Endothelial cell of umbilical vein (primary cell): Measurements from ENCODE around the gene CCNE1. TPM values are rescaled to one million over a fixed set of nuclear protein-coding genes. Genes with fewer than 3 reads are reported as not detected.

Experiments
- BruUV-seq: library from RNA; stranded (reverse); fragments of 400-500 nt; replicated peaks from 2 replicates; lab custom pipeline; 2021; lab: Mats Ljungman, UMichigan
- CTCF ChIA-PET: fragments of 300-600, 350-600 bp; sonication (Branson Sonifier 250); formaldehyde crosslinking; loops from one replicate; lab custom pipeline; 2021; ENCODE audit warnings: antibody characterized with exemption, inconsistent platforms; lab: Charles Lee
- POLR2A ChIA-PET: fragments of 300-600, 350-600 bp; sonication (Branson Sonifier 250); formaldehyde crosslinking; loops from one replicate; lab custom pipeline; 2021; ENCODE audit warnings: antibody characterized with exemption, inconsistent platforms; lab: Charles Lee
- DNase-seq: peaks from one replicate; pipeline ENCODE4 v3.0.0-alpha.2; 2011; ENCODE audit warnings: low read depth, low spot score
- FAIRE-seq: peaks from 2 replicates; lab custom pipeline; 2011; peaks lifted over from hg19 to GRCh38; lab: Jason Lieb, UNC
- H2AFZ ChIP-seq: 2 replicates; pipeline ENCODE4 v1.6.0; 2012; ENCODE audit warnings: low read depth, low read length, control low read depth, inconsistent platforms
- H3K27ac ChIP-seq: 2 replicates; pipeline ENCODE4 v1.5.1; 2011; ENCODE audit warnings: low read depth, mild to moderate bottlenecking, control low read depth, low read length, moderate library complexity; ENCODE audit not compliant: insufficient read depth
- H3K27me3 ChIP-seq, 2 experiments: 2 replicates each; pipeline versions ENCODE4 v1.6.0 to v1.6.1; 2011; ENCODE audit warnings: low read length in 2 of 2, mixed read lengths in 1 of 2; ENCODE audit not compliant: control insufficient read depth in 2 of 2, insufficient read depth in 2 of 2
- H3K36me3 ChIP-seq, 2 experiments: 2 replicates in 1 of 2; 3 replicates in 1 of 2; pipeline ENCODE4 v1.5.1; 2011; ENCODE audit warnings: low read length in 2 of 2, mild to moderate bottlenecking in 1 of 2, moderate library complexity in 1 of 2; ENCODE audit not compliant: control insufficient read depth in 2 of 2, insufficient read depth in 2 of 2; ENCODE audit errors: extremely low read depth in 1 of 2
- H3K4me1 ChIP-seq: 3 replicates; pipeline ENCODE4 v1.5.1; 2011; ENCODE audit warnings: mild to moderate bottlenecking, low read length; ENCODE audit not compliant: control insufficient read depth, insufficient read depth; ENCODE audit errors: extremely low read depth
- H3K4me2 ChIP-seq: 2 replicates; pipeline ENCODE4 v1.6.1; 2011; ENCODE audit warnings: low read length, control low read depth, mixed read lengths; ENCODE audit not compliant: insufficient read depth
- H3K4me3 ChIP-seq, 3 experiments: fragments of 200-600 bp in 1 of 3; sonication (generic), shearing (Covaris generic) in 1 of 3; replicated peaks in 1 of 3; 2 replicates each; pipeline ENCODE4 v1.5.1; 2011 to 2016; ENCODE audit warnings: control low read depth in 3 of 3, low read length in 3 of 3, mild to moderate bottlenecking in 2 of 3, inconsistent platforms in 1 of 3, low read depth in 1 of 3, moderate library complexity in 1 of 3; ENCODE audit not compliant: insufficient read depth in 1 of 3
- H3K79me2 ChIP-seq: 2 replicates; pipeline ENCODE4 v1.6.0; 2012; ENCODE audit warnings: low read length, inconsistent platforms; ENCODE audit not compliant: control insufficient read depth, insufficient read depth
- H3K9ac ChIP-seq: replicated peaks from 2 replicates; pipeline ENCODE3; 2011; ENCODE audit warnings: low read length, control low read depth; ENCODE audit not compliant: insufficient read depth; ENCODE audit errors: extremely low read depth
- H3K9me1 ChIP-seq: replicated peaks from 3 replicates; pipeline ENCODE4 v1.6.0; 2011; ENCODE audit warnings: mild to moderate bottlenecking, low read length; ENCODE audit not compliant: control insufficient read depth, insufficient read depth; ENCODE audit errors: extremely low read depth
- H3K9me3 ChIP-seq: replicated peaks from 2 replicates; pipeline ENCODE4 v1.5.1; 2012; ENCODE audit warnings: low read length, inconsistent platforms; ENCODE audit not compliant: control insufficient read depth, insufficient read depth
- H4K20me1 ChIP-seq: replicated peaks from 2 replicates; pipeline ENCODE3; 2011; ENCODE audit warnings: mild to moderate bottlenecking, low read length; ENCODE audit not compliant: control insufficient read depth, insufficient read depth; ENCODE audit errors: extremely low read depth
- CTCF ChIP-seq, 2 donors: IDR thresholded peaks; 1 replicate in 1 of 2; 2 replicates in 1 of 2; pipeline ENCODE4 v1.5.1; 2011; ENCODE audit warnings: low read length in 2 of 2, mild to moderate bottlenecking in 2 of 2, moderate library complexity in 2 of 2, control low read depth in 1 of 2, inconsistent platforms in 1 of 2, low read depth in 1 of 2; ENCODE audit not compliant: insufficient read depth in 1 of 2; ENCODE audit errors: extremely low read depth in 1 of 2
- EZH2 ChIP-seq: IDR thresholded peaks from 2 replicates; pipeline ENCODE4 v1.6.1; 2012; ENCODE audit warnings: borderline replicate concordance, low read depth, mild to moderate bottlenecking, moderate library complexity, low read length, inconsistent platforms; ENCODE audit not compliant: severe bottlenecking
- FOS ChIP-seq: IDR thresholded peaks from 2 replicates; pipeline ENCODE4 v1.6.1; 2011; ENCODE audit warnings: mild to moderate bottlenecking, low read length, moderate library complexity, borderline replicate concordance; ENCODE audit not compliant: insufficient read depth
- GATA2 ChIP-seq: IDR thresholded peaks from 2 replicates; pipeline ENCODE4 v1.7.0; 2011; ENCODE audit warnings: low read depth, mild to moderate bottlenecking, moderate library complexity, mixed read lengths, low read length; ENCODE audit not compliant: insufficient read length, insufficient read depth
- JUN ChIP-seq: IDR thresholded peaks from 2 replicates; pipeline ENCODE4 v1.6.1; 2011; ENCODE audit warnings: borderline replicate concordance, low read depth; ENCODE audit not compliant: insufficient read length, insufficient read depth
- MYC ChIP-seq: IDR thresholded peaks from one replicate; pipeline ENCODE4 v1.6.1; 2011; ENCODE audit warnings: mild to moderate bottlenecking, low read depth, low read length
- POLR2A ChIP-seq: IDR thresholded peaks from 2 replicates; pipeline ENCODE4 v1.6.1; 2012; ENCODE audit warnings: low read depth, mild to moderate bottlenecking, control low read depth, low read length
- POLR2AphosphoS5 ChIP-seq: IDR thresholded peaks from 2 replicates; pipeline ENCODE4 v1.6.1; 2012; ENCODE audit warnings: low read depth, mild to moderate bottlenecking, control low read depth, low read length, moderate library complexity; ENCODE audit not compliant: insufficient read depth
- dilution Hi-C: fragments of 300-500 bp; cut with MboI; formaldehyde crosslinking; loops from one replicate; pipeline ENCODE4 v1.15.0; 2019; ENCODE audit warnings: low sequenced_read_pairs; ENCODE audit not compliant: extremely low pct_ligation_motif_present
- intact Hi-C: fragments of 100-400 bp; cut with micrococcal nuclease; formaldehyde crosslinking; loops from one replicate; pipeline ENCODE4 v1.10.0; 2022
- polyA plus RNA-seq, 4 experiments: library from polyadenylated mRNA; depleted of rRNA in 3 of 4; stranded (reverse) in 3 of 4; unstranded in 1 of 4; fragments of >200 nt; gene quantifications; 2 replicates each; pipeline versions ENCODE4 v1.2.1 to v1.2.3, GENCODE V29; 2011 to 2012; ENCODE audit warnings: missing spikeins in 1 of 4
- total RNA-seq: library from RNA; stranded (reverse); gene quantifications from 2 replicates; pipeline ENCODE4 v1.2.3, GENCODE V29; 2021

CCNE1 gene
- total and polyA plus RNA-seq, 2 donors (not counting 3 experiments of a cell fraction or from before 2014, with no cell fraction given): 8.3 to 10.1 TPM

GRCh38 chr19:29849208-29849607 is 37.4 kb downstream of the CCNE1 start:
- no peak for FAIRE-seq
- Histone ChIP-seq H3K79me2 (no peaks in the 10 kb centered on the region), H3K4me3 (no peak overlapping the region), H3K9ac (no peak overlapping the region), H3K4me1 (peaks cover 8% of the 10 kb centered on the region), H3K36me3 (no peaks in the 10 kb centered on the region), H2AFZ (no peak overlapping the region), H3K27me3 (peaks cover 0 to 3% of the 10 kb centered on the region in 2 experiments), H3K9me3 (no peaks in the 10 kb centered on the region), H4K20me1 (no peaks in the 10 kb centered on the region), H3K27ac (no peak overlapping the region), H3K9me1 (no peaks in the 10 kb centered on the region), H3K4me2 (no peak overlapping the region)
- TF ChIP-seq EZH2: no peak
- no peak for TF ChIP-seq CTCF (IDR thresholded peaks at IDR 0.05; ENCODE audit: extremely low read depth in 1 of 2, insufficient read depth in 1 of 2, low read depth in 1 of 2, low read length in 2 of 2)
- no peak for TF ChIP-seq GATA2
- TF ChIP-seq JUN: no peak
- TF ChIP-seq MYC: no peak
- no peak for TF ChIP-seq FOS
- TF ChIP-seq POLR2A: no peak
- no peak for TF ChIP-seq POLR2AphosphoS5
- intact Hi-C loops: no loop called here
- POLR2A ChIA-PET: no interaction called here
- CTCF ChIA-PET: interaction anchor here (1.0 kb wide), 2 partner anchors 23 to 119 kb away, joined by 3 to 5 read pairs; no protein-coding TSS in a partner anchor
- no TSS peak for BruUV-seq
- dilution Hi-C loops: no loop called here
- no peak for DNase-seq
